Activated T-helper 2 cell treated with anti-CD3 and anti-CD28 coated beads, Interferon-gamma antibody, Interleukin-2, Interleukin-4, amounts not matched to agents 10 μg/mL and 5 μg/mL and 100 μg/mL, durations not matched to agents 14 hours and 24 hours and 36 hours (primary cell): ENCODE data around the gene CAPN13. TPM values are rescaled to one million over a fixed set of nuclear protein-coding genes. Genes with fewer than 3 reads are reported as not detected.

Source experiments
- DNase-seq: peaks from one replicate; pipeline ENCODE4 v3.0.0; 2021; ENCODE audit warnings: low spot score
- H3K27ac Mint-ChIP-seq: one replicate; pipeline ENCODE4 v1.8.0; 2021; ENCODE audit warnings: mixed read lengths
- H3K27me3 Mint-ChIP-seq: one replicate; pipeline ENCODE4 v1.8.0; 2021; ENCODE audit warnings: low read depth, mixed read lengths
- H3K36me3 Mint-ChIP-seq: one replicate; pipeline ENCODE4 v1.8.0; 2021; ENCODE audit warnings: low read depth, mixed read lengths
- H3K4me1 Mint-ChIP-seq: one replicate; pipeline ENCODE4 v1.8.0; 2021; ENCODE audit warnings: low read depth, mixed read lengths
- H3K4me3 Mint-ChIP-seq: one replicate; pipeline ENCODE4 v1.8.0; 2021; ENCODE audit warnings: low read depth, mild to moderate bottlenecking, moderate library complexity, mixed read lengths
- H3K9me3 Mint-ChIP-seq: one replicate; pipeline ENCODE4 v1.8.0; 2021; ENCODE audit warnings: mixed read lengths
- intact Hi-C: fragments of 100-400 bp; cut with micrococcal nuclease; formaldehyde crosslinking; loops from one replicate; pipeline ENCODE4 v1.15.1; 2023
- total RNA-seq: library from RNA; stranded (reverse); gene quantifications from 2 replicates; pipeline ENCODE4 v1.2.3, GENCODE V29; 2022

CAPN13 gene
- total RNA-seq, 1 donor from 2014 or later, result not detected

DNA sequence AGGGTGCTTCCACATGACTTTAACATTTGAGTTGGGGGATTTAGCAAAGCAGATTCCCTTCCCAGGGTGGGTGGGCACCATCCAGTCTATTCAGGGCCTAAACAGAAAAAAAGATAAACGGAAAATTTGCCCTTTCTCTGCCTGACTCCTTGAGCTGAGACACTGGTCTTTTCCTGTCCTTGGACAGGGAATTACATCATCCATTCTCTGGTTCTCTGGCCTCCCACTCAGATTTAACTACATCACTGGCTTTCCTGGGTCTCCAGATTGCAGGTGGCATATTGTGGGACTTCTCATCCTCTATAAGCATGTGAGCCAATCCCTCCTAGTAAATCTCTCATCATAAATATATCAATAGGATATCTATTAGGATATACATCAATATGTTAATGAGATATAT is 25.8 kb downstream of the CAPN13 start:
- no peaks in the 10 kb centered on the region for H3K9me3 Mint-ChIP-seq
- H3K36me3 Mint-ChIP-seq, result no peaks in the 10 kb centered on the region
- intact Hi-C loops, result no loop called here
- H3K4me1 Mint-ChIP-seq, result no peaks in the 10 kb centered on the region
- H3K27me3 Mint-ChIP-seq, result peaks cover 8% of the 10 kb centered on the region
- no peak for DNase-seq
- H3K27ac Mint-ChIP-seq, result no peak overlapping the region
- H3K4me3 Mint-ChIP-seq, result no peak overlapping the region

DNA sequence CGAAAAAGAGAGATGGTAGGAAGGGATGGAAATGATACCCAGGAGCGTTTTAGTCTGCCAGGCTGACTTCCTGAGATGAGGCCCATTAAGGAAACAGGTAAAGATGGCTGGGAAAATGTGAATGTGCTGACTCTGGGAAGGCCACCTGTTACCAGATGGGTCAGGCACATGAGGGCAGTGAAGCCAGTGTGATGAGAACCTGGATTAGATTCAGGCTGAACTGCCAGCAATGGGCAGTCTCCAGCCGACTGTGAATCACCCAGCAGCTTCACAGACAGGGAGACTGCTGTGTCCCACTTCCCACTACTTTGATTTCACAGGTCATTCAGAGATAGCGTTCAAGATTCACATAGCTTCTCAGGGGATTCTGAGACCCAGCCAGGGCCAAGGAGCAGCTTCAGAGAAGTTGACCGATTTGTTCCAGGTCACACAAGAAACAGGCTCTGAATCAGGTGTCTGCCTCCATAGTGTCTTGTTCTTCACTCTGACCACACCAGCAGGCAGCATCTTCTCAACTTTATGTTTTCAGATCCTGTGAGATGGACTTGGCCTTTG is 26.4 kb downstream of the CAPN13 start:
- Mint-ChIP-seq H3K4me3 (no peak overlapping the region), H3K36me3 (no peaks in the 10 kb centered on the region), H3K27ac (no peak overlapping the region), H3K27me3 (peaks cover 9% of the 10 kb centered on the region), H3K4me1 (no peaks in the 10 kb centered on the region), H3K9me3 (no peaks in the 10 kb centered on the region)
- DNase-seq, result no peak
- intact Hi-C loops, result no loop called here

DNA sequence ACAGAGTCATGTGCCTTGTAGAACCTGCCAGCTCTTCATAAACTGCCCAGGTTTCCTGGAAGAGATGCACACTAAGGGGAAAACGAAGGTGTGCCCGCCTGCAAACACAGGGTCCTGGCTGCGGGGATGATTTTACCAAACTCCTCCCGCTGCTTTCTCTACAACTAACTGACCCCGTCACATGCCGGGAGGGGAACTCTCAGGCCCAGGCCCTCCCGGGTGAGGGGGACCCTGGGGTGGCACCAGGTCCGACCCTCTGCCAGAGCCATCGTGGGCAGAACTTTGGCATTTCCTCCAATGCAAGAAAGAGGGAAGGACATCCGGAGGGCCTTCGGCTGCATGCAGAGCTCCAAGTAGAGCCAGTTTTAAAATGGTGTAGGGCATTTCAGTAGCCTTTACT is 28.6 kb downstream of the CAPN13 start:
- no peaks in the 10 kb centered on the region for H3K9me3 Mint-ChIP-seq
- peaks cover 14% of the 10 kb centered on the region for H3K27me3 Mint-ChIP-seq
- no peak for DNase-seq
- H3K27ac Mint-ChIP-seq, result no peak overlapping the region
- intact Hi-C loops, result no loop called here
- H3K36me3 Mint-ChIP-seq, result no peaks in the 10 kb centered on the region
- H3K4me1 Mint-ChIP-seq, result no peaks in the 10 kb centered on the region
- no peak overlapping the region for H3K4me3 Mint-ChIP-seq

DNA sequence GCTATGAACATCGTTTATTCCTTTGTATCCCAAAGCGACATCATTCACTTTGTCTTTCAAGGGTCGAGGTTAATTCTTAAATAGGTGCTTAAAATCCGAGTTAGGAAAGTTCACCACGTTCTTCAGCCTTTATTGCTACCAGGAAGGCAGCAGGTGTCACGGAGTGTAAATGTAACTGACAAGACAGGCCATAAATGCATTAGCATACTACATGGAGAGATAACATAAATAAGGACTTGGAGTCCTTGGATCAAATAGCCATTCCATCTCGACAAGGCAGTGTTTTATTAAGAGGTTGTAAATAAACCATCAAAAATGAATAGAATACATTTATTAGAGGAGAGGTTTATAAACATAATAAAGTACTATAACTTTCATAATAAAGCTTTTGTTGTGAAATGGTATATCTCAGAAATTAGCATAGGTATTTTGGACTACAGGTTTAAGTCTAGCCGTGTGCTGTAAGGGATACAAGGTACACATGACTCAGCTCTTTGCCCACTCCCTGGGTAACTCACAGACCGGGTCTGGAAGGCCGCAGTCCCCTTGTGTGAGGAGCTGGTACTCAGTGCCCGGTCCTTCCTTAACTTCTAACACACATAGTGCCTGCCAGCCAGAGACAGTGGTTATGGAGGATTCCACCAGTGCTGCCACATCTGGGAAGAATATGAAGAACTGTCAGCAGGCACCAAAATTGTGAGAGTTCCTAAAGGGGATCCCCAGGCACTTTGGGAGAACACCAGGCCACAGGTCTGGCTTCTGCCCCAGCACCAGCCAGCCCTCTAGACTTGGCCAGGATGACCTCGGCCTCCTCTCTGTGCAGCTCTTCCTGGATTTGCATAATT is 29.4 kb downstream of the CAPN13 start:
- H3K27ac Mint-ChIP-seq, result no peak overlapping the region
- H3K4me3 Mint-ChIP-seq, result no peak overlapping the region
- no peaks in the 10 kb centered on the region for H3K9me3 Mint-ChIP-seq
- DNase-seq, result no peak
- H3K4me1 Mint-ChIP-seq, result no peaks in the 10 kb centered on the region
- intact Hi-C loops, result no loop called here
- H3K36me3 Mint-ChIP-seq, result no peaks in the 10 kb centered on the region
- H3K27me3 Mint-ChIP-seq, result peaks cover 18% of the 10 kb centered on the region

DNA sequence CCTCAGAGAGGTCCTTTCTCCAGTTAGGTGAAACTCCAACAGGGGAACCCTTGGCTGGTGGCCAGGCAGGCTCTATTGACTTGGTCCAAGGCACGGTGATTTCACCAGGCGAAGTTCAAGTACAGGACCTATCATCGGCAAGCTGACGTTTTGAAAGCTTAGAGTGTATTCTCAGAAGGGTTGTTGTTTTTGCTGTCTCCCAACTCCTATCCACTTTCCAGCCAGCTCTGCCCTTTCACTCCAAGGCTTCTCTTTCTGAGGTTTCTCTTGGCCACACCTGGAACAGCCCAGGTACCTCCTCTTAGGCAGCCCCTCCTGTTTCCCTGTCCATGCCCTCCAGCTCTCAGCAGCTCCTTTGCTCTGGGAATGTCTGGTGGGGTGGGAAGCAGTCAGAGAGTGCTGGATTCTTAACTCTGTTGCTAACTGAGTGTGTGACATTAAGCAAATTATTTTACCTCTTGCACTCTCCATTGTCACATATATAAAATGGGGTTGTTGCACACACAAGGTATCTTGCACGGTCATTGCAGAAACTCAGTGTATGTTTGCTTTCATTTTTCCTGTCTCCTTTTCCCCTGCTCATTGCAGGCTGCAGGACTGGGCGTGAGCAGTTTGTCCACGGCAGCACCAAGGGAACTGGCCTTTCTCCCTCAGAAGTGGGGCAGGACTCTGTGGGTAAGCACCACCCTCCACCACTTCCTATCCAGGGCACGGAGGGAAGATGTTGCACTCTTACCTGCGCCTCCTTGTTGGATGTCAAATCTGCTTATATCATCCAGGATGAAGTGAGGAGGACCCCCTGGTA is 30.2 kb downstream of the CAPN13 start:
- H3K27ac Mint-ChIP-seq, result no peak overlapping the region
- H3K9me3 Mint-ChIP-seq, result no peaks in the 10 kb centered on the region
- H3K27me3 Mint-ChIP-seq, result peaks cover 18% of the 10 kb centered on the region
- no peaks in the 10 kb centered on the region for H3K36me3 Mint-ChIP-seq
- DNase-seq, result no peak
- H3K4me1 Mint-ChIP-seq, result no peaks in the 10 kb centered on the region
- no peak overlapping the region for H3K4me3 Mint-ChIP-seq
- intact Hi-C loops, result no loop called here

DNA sequence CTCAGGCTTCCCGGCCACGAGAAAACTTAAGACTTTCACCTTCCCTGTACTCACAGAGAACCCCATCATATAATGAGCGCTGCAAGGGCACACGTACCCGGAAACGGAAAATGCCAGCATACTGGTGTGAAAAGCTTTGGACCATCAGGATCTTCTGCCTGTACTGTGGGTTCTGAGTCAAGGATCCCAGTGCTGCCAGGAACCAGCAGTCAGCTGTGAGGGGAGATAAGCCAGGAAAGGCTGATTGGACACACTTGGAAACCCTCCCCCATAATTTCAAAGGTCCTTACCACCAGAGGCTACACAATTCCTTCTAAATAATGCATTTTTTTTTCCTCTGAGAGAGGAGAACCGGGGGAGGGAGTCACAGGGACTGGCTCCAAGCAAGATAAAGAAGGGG is 31.4 kb downstream of the CAPN13 start:
- no peaks in the 10 kb centered on the region for H3K4me1 Mint-ChIP-seq
- H3K9me3 Mint-ChIP-seq, result no peaks in the 10 kb centered on the region
- intact Hi-C loops, result no loop called here
- H3K4me3 Mint-ChIP-seq, result no peak overlapping the region
- DNase-seq, result no peak
- no peak overlapping the region for H3K27ac Mint-ChIP-seq
- no peaks in the 10 kb centered on the region for H3K36me3 Mint-ChIP-seq
- H3K27me3 Mint-ChIP-seq, result peaks cover 18% of the 10 kb centered on the region

DNA sequence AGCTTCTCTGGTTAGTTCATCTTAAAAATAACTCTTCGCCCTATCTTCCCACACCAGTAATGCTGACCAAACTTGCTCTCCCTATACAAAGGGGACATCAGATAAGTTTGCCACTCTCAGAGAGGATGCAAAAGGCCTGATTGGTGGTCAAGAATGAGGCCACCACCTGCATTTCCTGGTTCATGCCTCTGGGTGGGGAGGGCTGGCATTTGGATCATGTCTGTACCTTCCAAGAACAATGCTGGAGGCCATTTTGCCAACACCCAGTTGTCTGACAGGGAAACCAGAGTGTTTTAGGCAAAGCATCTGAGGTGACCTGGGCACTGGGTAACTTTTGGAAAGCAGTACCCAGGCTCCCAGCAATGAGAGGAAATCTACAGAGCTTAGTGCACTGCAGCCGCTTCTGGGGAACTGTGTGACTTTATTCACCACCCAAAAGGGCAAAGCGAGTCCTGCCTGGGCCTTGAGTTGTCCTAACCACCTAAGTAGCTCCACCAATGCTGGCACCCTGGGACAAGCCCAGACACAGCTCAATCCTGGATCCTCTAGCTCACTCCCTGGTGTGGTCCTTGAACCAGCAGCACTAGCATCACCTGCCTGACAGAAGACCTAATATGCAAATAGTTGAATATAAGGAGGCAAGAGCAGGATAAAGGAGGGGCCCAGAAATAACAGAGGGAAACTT is 35.1 kb downstream of the CAPN13 start:
- DNase-seq, result no peak
- Mint-ChIP-seq H3K27ac (no peak overlapping the region), H3K36me3 (no peaks in the 10 kb centered on the region), H3K27me3 (peaks cover 18% of the 10 kb centered on the region), H3K4me1 (no peaks in the 10 kb centered on the region), H3K4me3 (no peak overlapping the region), H3K9me3 (no peaks in the 10 kb centered on the region)
- intact Hi-C loops, result no loop called here

DNA sequence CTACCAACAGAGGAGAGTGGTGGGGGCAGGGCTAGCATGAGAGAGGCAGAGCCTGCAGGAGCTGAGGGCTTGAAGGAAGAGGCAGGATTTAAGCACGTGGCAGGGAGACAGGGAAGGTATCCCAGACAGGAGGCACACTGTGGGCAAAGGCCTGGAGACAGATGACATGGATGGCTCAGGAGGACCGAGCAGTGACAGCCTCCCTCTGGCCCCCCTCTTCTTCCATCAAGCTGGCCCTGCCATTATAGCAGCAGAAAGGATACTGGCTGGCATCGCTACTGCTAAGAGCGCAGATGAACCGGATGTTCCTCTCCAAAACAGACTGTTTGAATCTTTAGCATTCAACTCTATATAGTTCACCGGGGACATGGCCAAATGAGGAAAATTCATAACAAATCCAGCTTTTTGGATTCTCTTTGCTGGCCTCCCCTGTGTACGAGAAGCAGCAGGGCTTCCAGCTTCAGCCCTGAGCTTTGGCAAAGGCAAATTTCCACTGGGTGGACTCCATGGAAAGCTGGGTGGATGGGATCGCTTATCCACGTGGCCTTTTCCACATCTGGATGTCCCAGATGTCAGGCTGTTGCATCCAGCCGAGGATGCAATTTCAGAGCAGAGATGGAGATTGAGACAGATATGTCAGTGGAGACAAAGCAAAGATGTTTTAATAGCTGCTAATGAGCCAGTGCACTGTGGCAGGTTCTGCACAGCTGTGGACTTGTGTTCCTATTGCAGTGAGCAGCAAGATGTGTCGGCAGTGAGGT is 36.2 kb downstream of the CAPN13 start:
- intact Hi-C loops, result no loop called here
- Mint-ChIP-seq H3K36me3 (no peaks in the 10 kb centered on the region), H3K4me3 (no peak overlapping the region), H3K9me3 (no peaks in the 10 kb centered on the region), H3K27ac (no peak overlapping the region), H3K27me3 (peaks cover 16% of the 10 kb centered on the region), H3K4me1 (no peaks in the 10 kb centered on the region)
- no peak for DNase-seq

DNA sequence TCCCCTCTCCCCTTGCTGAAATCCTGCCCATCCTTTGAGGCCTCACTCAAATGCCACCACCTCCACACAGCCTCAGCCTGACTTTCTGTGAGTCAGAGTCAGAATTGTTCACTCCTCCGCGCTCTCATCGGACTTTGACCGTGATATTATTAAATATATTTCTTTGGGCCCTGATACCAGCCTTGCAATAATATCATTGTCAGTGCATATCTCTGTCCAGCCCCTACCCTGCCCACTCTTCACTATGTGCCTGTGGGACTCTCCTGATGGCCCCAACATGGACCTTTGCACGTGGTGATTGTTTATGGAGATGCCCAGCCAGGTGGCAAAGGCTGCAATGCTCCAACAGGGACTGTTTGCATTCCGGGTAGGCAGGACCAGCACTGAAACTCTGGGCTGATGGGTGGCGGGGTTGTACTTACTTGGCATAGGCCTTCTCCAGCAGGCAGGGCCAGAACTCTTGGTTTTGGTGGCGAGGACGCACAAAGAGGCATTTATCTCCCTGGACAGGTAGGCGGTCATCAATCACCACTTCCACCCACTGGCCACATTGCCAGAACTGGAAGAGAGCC is 37.3 kb downstream of the CAPN13 start:
- Mint-ChIP-seq H3K4me1 (no peaks in the 10 kb centered on the region), H3K36me3 (no peaks in the 10 kb centered on the region), H3K4me3 (no peak overlapping the region), H3K9me3 (no peaks in the 10 kb centered on the region), H3K27ac (no peak overlapping the region), H3K27me3 (peaks cover 11% of the 10 kb centered on the region)
- intact Hi-C loops, result no loop called here
- DNase-seq, result no peak

DNA sequence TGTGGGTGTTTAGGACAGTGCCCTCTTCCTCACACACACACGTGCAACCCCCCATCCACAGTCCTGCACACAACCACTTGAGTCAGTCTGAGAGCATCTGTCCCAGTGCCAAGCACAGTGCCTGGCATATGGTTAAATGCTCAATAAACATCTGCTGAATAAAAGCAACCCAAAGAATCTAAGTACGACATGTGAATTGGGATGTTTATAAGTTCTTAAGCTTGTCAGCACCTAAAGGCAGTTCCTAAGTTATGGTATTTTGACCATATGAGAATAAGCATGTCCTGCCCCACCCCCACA is 37.8 kb downstream of the CAPN13 start:
- peaks cover 7% of the 10 kb centered on the region for H3K27me3 Mint-ChIP-seq
- no peaks in the 10 kb centered on the region for H3K9me3 Mint-ChIP-seq
- no peak overlapping the region for H3K27ac Mint-ChIP-seq
- no peaks in the 10 kb centered on the region for H3K36me3 Mint-ChIP-seq
- no peak overlapping the region for H3K4me3 Mint-ChIP-seq
- no peaks in the 10 kb centered on the region for H3K4me1 Mint-ChIP-seq
- intact Hi-C loops, result no loop called here
- DNase-seq, result no peak

DNA sequence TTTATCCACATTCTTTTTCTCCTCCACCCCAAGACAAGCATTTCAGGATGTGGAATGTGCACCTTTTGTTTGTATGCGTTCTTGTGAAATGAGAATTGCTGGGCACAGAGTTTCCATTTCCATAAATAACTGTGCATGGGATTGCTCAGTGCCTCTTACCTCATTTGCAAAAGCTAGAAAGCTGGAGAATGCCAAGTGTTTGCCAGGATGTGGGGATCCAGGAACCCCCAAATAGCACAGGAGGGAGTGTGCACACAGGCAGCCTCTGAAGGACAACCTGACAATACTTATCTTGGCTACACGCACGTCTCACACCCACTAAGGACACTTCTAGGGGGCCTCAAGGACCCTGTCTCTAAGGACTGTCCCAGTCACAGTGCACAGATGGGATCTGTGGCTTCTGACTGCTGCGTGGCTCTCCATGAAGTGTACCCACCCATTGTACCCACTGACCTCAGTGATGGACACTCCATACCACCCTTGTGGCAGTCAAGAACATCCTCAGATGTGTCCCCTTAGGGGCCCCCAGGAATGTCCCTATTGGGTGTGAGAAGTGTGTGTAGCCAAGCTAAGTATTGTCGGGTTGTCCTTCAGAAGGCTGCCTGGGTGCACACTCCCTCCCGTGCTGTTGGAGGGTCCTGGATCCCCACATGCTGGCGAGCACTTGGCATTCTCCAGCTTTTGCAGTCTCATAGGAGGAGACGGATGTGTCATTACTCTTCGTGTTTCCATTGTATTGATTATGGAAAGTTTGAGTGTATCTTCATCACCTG is 38.4 kb downstream of the CAPN13 start:
- no peaks in the 10 kb centered on the region for H3K4me1 Mint-ChIP-seq
- intact Hi-C loops, result no loop called here
- no peaks in the 10 kb centered on the region for H3K9me3 Mint-ChIP-seq
- no peak overlapping the region for H3K4me3 Mint-ChIP-seq
- peaks cover 4% of the 10 kb centered on the region for H3K27me3 Mint-ChIP-seq
- no peak overlapping the region for H3K27ac Mint-ChIP-seq
- DNase-seq, result no peak
- no peaks in the 10 kb centered on the region for H3K36me3 Mint-ChIP-seq
